HCEC 1CT (cell line): ENCODE data around the gene SLC7A4.

Experiments
- DNase-seq: peaks from one replicate; pipeline ENCODE4 v3.0.0-alpha.2; 2017

Gene SLC7A4

DNA sequence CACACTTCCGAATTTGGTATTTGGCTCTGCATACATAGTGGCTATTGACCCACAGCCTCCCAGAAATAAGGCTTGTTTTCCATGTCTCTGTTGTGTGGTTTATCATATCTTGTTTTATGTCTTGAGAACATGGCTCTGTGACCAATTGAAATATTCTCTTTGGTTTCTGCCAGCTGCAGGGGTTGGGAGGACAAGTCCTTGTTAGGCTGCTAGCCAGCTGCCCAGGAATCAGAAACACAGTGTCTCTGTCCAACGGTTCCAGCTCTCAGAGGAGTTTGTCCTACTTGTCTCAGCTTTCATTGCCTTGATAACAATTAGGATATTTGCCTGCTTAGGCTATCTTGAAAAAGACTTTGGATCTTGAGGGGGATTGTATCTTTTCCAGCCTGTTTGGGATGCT is 6.0 kb upstream of the SLC7A4 start:
- DNase-seq, result no peak

DNA sequence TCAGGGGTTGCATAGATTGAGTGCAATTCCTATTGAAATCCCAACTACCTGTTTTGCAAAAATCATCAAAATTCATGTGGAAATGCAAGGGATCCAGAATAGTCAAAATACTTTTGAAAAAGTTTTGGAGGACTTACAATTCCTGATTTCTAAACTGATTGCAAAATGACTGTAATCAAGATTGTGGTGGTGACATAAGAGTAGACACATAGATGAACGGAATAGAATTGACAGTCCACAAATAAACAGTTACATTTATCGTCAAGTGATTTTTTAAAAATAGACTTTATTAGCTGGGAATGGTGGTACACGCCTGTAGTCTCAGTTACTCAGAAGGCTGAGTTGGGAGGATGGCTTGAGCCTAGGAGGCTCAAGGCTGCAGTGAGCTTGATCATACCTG is 2.6 kb upstream of the SLC7A4 start:
- no peak for DNase-seq

DNA sequence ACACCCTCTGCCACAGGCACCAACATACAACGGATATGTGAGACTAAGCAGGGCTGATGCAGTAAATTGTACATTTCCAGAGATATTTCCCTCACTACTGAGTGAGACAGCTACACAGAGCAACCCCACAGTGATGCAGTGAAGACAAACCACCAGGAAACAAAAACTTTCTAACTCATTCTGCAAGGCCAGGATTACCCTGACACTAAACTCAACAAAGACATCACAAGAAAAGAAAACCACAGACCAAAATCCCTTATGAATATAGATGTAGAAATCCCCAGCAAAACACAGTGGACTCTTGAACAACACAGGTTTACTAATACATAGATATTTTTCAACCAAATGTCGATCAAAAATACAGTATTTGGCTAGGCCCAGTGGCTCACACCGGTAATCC is 1.5 kb upstream of the SLC7A4 start:
- DNase-seq, result no peak

DNA sequence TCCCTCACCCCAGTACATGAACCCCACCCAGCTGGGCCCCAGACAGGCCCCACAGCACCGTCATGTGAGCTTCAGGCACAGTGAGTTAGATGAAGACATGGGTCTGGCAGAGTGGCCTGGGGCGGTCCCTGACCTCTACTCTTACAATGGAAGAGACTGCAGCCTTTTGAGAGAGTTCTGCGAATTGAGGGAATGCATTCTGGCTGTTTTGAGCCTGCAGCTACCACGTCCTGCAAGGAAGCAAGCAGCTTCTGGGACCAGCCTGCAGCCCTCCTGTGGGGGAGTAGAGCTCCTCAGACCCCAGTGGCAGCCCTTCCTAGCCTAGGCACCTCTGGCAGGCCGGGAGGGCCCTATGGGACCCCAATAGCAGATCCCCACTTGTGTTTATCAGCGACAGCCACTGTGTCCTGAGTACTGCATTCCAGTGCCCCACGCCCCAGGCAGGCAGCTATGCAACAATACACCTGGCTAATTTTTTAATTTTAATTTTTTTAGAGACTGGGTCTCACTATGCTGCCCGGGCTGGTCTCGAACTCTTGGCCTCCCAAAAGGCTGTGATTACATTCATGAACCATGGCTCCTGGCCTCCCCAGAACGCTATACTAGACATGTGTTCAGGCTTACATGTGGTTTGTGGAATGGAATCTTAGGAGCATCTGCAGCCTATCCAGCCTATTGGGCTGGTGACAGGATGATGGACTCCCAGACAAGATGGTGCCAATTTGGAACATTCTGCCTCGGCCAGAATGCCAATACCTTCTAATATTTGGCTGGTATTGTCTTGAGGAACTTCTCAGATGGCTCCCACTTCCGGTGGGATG is 717 bp upstream of the SLC7A4 start:
- DNase-seq, result no peak

DNA sequence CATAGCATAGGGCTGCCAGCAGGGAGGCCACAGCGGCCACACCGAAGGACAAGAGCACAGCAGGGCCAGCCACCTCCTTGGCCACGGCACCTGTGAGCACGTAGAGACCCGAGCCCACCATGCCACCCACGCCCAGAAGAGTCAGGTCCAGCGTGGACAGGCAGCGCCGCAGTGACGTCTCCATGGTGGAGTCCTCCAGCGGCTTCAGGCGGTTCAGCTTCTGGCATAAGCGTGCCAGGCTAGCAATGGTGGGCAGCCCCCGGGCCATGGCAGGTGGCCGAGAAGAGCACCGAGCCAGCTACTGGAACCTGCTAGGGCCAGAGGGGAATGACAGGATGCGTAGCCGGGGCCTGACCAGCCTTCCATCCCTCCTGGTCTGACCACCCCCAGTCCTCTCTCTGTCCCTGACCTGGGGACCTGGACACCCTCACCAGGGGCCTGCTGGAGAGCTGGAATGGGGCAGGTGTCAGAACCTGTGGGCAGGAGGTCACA is 770 bp downstream of the SLC7A4 start:
- no peak for DNase-seq

DNA sequence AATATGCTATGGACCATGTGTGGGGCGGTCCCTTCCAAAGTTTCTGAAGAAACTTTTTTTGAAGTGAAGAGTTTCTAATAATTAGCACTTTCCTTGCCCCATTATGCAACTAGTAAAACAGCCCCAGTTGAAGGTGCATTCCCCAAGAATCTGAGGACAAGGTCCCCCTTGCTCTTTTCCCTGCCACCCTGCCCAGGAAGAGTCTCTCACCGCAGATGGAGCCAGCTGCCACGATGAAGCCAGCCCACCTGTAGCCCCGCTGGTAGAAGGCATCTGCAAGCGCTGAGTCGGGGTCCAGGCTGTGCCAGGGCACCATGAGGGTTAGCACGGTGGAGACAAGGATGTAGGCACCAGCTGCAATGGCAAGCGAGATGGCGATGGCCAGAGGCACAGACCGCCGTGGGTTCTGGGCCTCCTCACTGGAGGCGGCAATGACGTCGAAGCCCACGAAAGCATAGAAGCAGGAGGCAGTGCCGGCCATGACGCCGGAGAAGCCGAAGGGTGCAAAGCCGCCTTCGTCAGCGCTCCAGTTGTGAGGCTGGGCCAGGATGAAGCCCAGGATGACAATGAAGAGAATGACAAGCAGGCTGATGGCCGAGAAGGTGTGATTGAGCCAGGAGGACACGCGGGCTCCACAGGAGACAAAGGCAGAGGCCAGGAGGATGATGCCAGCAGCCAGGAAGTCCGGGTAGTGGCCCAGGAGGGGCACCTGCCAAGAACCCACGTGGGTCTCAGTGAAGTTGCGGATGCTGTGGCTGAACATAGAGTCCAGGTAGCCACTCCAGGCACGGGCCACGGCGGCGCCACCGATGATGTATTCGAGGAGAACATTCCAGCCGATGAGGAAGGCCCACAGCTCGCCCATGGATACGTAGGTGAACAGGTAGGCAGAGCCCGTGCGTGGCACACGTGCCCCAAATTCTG is 1.5 kb downstream of the SLC7A4 start:
- DNase-seq, result no peak

DNA sequence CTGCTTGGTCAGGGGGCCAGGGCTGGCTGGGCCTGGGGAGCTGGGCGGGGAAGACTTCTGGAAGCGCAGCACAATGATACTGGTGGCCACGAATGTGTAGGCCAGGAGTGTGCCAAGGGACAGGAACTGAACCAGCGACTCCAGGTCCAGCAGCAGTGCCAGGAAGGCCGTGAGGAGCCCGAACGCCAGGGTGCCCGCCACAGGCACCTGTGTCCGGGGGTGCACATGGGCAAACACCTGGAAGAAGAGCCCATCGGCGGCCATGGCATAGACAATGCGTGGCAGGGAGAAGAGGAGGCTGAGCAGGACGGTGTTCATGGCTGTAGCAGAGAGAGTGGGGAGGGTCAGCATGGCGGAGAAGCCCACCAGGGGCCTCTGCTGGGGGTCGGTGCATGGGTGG is 2.3 kb downstream of the SLC7A4 start:
- DNase-seq, result no peak

DNA sequence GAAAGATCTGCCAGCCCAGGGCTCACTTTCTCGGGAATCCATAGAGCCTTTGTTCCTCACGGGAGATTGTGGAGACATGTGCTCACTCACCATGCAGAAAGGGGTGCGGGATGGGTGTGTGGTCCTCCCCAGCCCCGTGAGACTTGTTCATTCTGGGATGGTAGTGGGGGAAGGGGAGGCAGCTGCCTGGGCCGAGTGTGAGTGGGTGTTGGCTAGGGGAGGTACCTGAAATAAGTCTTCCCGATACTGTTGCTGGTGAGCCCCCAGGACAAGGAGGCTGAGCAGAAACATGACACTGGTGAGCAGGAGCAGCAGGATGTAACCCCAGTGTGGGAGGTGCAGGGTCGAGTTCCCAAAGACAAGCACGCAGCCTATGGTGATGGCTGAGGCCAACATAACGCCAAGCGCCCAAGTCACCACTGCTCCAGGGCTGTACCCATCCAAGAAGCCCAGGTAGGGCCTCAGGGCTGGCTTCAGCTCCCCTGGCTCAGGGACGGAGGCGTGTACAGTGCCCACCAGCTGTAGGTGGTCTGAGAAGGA is 2.8 kb downstream of the SLC7A4 start:
- no peak for DNase-seq

DNA sequence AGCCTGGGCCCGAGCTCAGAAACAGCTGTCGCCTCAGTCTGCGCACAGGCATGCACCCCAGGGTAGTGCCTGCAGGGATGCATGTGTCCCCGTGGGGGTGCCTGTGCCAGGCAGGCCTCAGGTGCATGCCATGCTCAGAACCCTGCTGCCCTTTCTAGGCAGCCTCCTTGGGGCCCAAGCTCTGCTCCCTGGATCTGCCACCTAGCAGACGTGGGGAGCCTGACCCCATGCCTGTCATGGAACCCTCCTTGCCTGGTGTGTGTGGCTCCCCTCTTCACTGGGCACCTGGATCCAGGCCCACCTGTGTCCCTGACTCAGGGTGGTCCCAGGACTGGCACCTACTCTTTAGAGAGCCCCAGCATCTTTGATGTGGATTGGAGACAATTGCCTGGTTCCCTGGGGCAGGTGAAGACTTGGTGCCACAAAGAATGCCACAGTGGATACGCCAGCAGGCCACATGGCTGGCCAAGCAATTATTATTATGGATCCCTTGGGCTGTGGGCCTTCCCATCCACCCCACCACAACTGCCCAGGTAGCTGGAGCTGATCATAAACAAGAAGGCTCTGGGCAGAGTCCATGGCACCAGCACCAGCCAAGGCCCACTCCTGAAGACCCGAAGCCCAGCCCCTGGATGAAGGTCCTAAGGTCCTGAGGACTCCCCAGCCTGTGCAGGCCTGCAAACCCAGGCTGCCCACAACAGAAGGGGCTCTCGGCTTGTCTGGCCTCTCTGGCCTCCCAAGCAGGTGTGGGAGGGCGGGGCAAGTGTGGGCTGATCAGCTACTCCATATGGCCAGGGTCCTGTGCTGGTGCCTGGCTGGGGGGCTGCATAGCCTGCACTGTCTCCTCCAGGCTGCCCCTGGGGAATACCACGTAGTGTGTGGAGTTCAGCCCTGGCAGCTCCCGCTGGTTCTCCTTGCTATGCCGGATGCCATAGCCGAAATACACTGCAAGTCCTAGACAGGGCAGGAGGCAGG is 3.8 kb downstream of the SLC7A4 start:
- no peak for DNase-seq

DNA sequence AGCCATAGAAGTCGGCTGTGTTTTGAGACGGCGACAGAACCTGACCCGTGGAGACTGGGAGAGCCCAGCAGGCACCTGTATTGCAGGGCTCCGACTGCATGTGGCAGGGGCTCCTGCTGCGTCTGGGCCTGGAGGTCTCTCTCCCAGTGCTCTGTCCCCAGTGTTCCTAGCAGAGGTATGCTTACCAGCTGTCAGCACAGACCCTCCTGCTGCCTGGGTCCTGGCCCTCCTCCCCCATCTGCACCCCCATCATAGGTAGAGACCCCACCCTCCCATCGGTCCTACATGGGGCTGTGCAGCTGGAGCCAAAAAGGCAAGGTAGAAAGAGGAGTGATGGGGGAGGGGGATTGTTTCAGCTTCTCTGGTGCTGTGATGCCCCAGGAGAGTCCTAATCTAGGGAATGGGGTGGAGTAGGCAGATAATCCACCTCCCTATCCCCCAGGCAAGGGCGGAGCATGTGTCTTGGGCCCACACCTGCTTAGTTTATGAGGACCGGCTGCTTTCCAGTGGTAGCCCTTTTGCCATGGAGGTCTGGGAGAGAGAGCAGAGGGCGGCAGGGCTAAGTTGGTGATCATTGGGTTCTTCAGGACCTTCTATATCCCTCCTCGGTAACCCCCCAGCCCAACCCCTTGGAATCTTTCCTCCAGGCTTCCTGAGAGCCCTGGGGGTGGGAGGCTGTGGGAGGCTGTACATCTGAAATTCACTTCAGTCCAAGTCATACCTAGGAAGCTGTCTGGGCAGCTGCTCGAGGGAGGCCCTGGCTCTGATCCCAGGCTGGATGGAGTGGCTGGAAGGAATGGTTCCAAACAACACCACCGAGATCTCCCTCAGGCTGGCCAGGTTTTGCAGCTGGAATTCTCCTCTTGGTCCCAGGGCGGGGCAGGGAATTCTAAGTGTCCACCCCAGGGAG is 5.3 kb downstream of the SLC7A4 start:
- peak; percentile 26 for DNase-seq

DNA sequence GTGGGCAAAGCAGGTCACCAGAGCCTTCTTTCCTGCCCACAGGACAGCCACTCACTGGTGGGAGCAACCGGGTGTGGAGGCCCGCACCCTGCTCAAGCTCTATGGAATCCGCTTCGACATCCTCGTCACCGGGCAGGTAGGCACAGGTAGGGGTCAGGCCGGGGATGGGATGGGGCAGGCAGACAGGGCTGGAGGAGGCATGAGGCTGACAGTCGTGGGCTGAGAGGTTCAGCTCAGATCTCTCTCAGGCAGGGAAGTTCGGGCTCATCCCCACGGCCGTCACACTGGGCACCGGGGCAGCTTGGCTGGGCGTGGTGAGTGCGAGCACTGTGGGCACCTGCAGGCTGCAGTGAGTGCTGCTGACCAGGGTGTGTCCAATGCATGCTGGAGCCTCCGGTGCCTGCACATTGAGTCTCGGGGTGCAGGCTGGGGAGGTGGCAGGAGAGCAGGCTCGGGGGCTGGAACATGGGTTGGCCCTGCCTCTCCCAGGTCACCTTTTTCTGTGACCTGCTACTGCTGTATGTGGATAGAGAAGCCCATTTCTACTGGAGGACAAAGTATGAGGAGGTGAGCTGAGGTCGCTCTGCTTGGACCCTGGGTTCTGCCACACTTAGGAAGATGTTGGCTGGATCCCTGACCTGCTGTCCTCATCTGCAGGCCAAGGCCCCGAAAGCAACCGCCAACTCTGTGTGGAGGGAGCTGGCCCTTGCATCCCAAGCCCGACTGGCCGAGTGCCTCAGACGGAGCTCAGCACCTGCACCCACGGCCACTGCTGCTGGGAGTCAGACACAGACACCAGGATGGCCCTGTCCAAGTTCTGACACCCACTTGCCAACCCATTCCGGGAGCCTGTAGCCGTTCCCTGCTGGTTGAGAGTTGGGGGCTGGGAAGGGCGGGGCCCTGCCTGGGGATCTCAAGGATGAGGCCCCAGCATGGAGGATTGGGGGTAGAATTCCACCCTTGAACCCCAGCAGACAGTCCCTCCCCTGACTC is 6.3 kb downstream of the SLC7A4 start:
- DNase-seq, result no peak

DNA sequence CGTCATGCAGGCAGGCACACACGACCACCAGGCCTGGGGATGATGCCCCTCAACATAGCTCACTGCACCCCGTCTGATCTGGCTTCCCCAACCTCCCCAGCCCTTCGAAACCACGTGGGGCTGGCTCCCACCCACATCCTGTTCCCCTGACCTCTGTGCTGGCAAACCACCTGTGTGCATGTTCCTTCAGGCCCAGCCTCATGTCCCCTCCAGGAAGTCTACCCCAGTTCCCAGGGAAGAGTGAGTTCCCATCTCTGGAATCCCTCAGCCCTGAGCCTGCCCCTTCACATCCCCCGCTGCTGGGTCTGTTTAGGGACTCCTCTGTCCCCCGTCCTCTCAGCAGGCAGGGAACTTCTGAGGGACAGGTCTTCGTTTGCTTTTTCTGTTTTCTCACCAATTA is 7.1 kb downstream of the SLC7A4 start:
- DNase-seq, result no peak

DNA sequence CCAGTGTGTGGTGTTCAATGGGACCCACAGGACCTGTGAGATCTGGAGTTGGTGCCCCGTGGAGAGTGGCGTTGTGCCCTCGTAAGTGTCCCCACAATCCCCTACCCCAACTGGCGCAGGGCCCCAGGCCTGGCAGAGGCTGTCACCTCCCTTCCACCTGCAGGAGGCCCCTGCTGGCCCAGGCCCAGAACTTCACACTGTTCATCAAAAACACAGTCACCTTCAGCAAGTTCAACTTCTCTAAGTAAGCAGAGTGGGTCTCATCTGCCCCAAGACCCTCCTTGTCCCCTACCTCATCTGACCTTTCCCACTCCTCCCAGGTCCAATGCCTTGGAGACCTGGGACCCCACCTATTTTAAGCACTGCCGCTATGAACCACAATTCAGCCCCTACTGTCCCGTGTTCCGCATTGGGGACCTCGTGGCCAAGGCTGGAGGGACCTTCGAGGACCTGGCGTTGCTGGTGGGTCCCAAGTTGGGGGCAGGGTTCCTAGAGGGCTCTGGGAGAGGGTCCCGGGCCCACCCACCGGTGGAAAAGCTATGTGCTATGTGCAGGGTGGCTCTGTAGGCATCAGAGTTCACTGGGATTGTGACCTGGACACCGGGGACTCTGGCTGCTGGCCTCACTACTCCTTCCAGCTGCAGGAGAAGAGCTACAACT is 9.3 kb downstream of the SLC7A4 start:
- no peak for DNase-seq

DNA sequence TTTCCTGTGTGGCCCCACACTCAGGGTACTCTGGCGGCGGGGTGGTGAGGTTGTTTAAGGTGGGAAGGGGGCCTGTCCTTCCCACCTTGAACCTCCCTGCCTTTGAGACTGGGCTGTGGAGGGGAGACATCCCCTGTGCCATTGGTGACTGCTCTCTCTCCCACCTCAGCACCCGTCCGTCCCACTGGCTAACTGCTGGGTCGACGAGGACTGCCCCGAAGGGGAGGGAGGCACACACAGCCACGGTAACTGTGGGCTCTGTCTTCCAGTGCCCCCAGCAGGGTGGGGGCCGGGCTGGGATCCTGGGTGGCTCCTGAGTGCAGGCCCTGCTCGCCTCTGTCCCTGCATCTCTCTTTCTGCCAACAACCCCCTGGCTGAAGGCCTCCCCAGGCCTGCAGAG is 9.9 kb downstream of the SLC7A4 start:
- DNase-seq, result no peak

DNA sequence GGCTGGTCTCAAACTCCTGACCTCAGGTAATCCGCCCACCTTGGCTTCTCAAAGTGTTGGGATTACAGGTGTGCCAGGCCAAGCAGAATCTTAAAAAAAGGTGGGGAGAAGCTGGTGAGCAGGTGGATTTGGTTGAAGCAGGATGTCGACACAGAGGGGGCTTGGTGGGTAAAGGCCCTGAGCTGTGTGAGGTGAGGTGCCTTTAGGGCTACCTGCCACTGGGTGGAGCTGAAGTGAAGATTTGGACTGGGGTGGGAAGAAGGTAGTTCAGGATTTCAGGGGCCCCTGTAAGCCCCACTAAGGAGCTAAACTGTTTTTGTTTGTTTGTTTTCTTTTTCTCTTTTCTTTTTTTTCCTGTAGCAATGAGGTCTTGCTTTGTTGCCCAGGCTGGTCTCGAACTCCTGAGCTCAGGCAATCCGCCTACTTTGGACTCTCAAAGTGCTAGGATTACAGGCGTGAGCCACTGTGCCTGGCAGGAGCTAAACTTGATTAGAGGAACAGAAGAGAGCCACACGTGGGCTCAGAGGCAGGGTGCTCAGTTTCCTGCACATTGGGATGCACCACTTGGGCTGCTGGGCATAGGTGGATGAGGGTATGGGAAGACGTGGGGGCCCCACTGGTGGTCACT is 11.4 kb downstream of the SLC7A4 start:
- DNase-seq, result no peak

DNA sequence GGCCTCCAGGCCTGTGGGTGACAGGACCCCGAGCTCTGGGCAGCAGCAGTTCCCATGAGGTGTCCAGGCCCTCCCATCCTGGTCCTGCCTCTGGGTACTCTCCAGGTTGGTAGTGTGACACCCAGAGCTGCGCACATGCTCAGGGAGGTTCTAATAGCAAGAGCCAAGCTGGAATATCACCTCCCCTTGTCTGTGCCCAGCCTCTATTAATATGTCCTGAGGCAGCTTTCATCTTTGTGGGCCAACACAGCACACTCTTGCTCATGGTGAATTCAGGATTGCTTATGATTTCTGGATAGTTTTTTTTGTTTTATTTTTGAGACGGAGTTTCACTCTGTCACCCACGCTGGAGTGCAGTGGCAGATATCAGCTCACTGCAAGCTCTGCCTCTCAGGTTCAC is 14.0 kb downstream of the SLC7A4 start:
- no peak for DNase-seq

DNA sequence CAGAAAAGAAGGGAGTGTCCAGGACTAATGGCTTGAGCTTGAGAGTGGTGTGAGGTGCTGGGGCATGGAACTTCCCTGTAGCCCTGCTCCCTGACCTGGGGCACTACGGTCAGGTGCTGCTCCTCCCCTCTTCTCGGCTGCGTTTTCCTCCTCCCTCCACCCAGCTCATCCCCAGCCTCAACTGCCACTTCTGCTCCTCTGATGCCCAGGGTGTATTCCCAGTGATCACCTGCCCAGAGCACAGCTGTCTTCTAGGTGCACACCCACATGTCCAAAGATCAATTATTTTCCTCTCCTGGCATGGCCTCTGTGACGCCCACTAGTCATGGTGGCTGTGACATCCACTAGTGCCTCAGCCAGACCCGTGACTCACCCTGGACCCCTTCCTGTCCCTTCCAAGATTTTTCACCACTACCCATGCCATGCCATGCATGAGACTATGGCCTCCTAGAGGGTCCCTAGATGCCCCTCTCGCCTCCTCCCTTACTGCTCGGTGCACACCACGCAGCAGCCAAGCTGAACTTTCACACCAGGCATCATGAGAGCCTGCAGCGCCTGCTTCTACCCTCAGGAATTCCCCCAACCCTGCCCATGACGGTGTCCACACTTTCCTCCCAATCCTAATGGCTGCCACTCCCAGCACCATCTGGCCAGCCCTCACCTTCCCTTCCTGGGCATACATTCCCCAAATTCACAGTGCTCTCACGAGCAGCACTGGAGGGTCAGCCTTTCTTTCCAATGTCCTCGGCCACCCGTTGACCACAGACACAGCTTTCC is 15.5 kb downstream of the SLC7A4 start:
- no peak for DNase-seq

DNA sequence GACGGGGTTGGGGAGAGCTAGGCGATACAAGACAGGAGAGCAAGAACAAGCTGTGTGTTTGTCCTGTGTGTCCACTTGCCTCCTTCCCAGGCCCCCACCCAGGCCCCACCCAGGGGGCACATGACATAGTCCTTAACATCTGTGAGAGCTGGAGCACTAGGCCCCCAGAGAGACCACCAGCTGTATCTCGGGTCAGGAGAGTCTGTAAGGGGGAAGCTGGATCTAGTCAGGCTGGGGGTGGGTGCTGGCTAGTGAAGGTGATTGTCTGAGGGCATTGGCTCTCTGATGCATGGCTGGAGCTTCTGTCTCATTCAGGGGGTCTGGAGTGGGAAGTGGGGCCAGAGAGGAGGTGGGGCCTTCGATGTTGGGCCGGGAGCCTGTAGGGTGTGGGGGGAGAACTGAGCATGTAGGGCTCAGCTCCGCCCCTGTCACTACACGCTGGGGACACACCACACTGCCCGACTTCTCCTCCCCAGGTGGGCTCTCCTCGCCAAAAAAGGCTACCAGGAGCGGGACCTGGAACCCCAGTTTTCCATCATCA is 16.8 kb downstream of the SLC7A4 start:
- no peak for DNase-seq
